GM12892 (cell line): Measurements from ENCODE around the gene SPTLC3.

Experiments used
- POLR2A ChIP-seq: IDR thresholded peaks from 2 replicates; pipeline ENCODE4 v1.6.1; 2011; ENCODE audit warnings: low read depth, low read length, control low read depth
- POLR2AphosphoS5 ChIP-seq: IDR thresholded peaks from 2 replicates; pipeline ENCODE4 v1.6.1; 2011; ENCODE audit warnings: low read depth, low read length, control low read depth

DNA sequence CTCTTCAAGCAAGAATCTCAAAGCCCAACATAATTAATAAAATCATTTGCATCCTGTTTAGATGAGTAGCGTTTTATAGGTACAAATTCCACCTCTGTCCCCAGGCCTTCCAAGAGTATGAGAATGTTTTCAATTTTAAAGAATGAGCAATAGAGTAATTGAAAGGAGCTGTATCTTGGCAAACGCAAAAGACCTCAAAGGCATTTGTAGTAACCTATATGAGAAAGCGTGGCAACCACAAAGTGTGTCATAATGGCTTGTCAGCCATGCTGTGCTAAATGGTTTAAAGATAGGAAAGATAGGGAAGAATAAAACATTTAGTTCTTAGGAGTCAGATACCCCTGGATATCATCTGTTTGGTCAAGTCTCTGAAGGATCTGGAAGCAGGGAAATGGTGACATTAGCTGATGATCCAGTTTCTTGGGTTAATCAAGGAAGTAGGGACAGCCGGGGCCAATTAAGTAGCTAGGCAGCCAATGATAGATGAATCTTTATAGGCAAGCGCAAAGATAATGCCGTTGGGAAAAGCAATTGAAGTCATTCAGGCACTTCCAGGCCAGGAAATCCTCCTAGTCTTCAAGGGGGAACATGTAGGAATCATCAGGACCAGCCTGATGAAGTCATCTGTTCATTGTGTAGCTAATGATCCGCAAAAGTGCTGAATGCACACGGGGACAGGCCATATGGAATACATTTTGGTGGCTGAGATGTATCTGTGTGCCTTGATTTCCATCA is 140.8 kb downstream of the SPTLC3 start:
- TF ChIP-seq POLR2A (no peak), POLR2AphosphoS5 (no peak)
